DND-41 (cell line): Measurements from ENCODE around the gene WNK2.

Experiments used
- ATAC-seq: fragments of 200-7000 bp; cut with Tn5 transposase; 3 replicates; pipeline ENCODE4 v1.9.1; 2021; ENCODE audit warnings: low read depth; ENCODE audit not compliant: insufficient read depth
- DNase-seq: peaks from one replicate; pipeline ENCODE4 v3.0.0-alpha.2; 2020
- H2AFZ ChIP-seq: 2 replicates; pipeline ENCODE4 v1.6.0; 2012; ENCODE audit warnings: low read depth, low read length
- H3K27ac ChIP-seq: 2 replicates; pipeline ENCODE4 v1.5.1; 2012; ENCODE audit warnings: low read length, inconsistent platforms
- H3K27me3 ChIP-seq: fragments of 200-600 bp; sonication (generic); 2 replicates; pipeline ENCODE4 v1.6.0; 2012; ENCODE audit warnings: low read length, mild to moderate bottlenecking, inconsistent platforms; ENCODE audit not compliant: insufficient read depth, poor library complexity
- H3K36me3 ChIP-seq: 2 replicates; pipeline ENCODE4 v1.5.1; 2012; ENCODE audit warnings: low read length, inconsistent platforms; ENCODE audit not compliant: insufficient read depth
- H3K4me1 ChIP-seq: 2 replicates; pipeline ENCODE4 v1.5.1; 2012; ENCODE audit warnings: mild to moderate bottlenecking, low read length; ENCODE audit not compliant: insufficient read depth
- H3K4me2 ChIP-seq: 2 replicates; pipeline ENCODE4 v1.6.0; 2012; ENCODE audit warnings: mild to moderate bottlenecking, moderate library complexity, low read length, inconsistent platforms; ENCODE audit not compliant: insufficient read depth
- H3K4me3 ChIP-seq, 2 experiments: fragments of 200-600 bp in 1 of 2; shearing (Covaris generic) in 1 of 2; 2 replicates each; pipeline ENCODE4 v1.5.1; 2012 to 2016; ENCODE audit warnings: inconsistent platforms in 2 of 2, low read length in 2 of 2, mild to moderate bottlenecking in 2 of 2, low read depth in 1 of 2, moderate library complexity in 1 of 2
- H3K79me2 ChIP-seq: 2 replicates; pipeline ENCODE4 v1.6.0; 2012; ENCODE audit warnings: low read length, inconsistent platforms; ENCODE audit not compliant: insufficient read depth
- H3K9ac ChIP-seq: 2 replicates; pipeline ENCODE4 v1.6.0; 2012; ENCODE audit warnings: low read depth, mild to moderate bottlenecking, inconsistent platforms, low read length, moderate library complexity
- H3K9me3 ChIP-seq: 2 replicates; pipeline ENCODE4 v1.5.1; 2012; ENCODE audit warnings: low read length, moderate library complexity, mild to moderate bottlenecking, inconsistent platforms; ENCODE audit not compliant: insufficient read depth, severe bottlenecking
- H4K20me1 ChIP-seq: 2 replicates; pipeline ENCODE4 v1.6.0; 2012; ENCODE audit warnings: low read length; ENCODE audit not compliant: insufficient read depth
- EZH2 ChIP-seq: IDR thresholded peaks from 3 replicates; pipeline ENCODE4 v1.6.1; 2012; ENCODE audit warnings: borderline replicate concordance, low read depth, mild to moderate bottlenecking, moderate library complexity, low read length, inconsistent platforms; ENCODE audit not compliant: severe bottlenecking
- TF ChIP-seq, protein P1 (sequence below): IDR thresholded peaks from 2 replicates; pipeline ENCODE4 v1.5.1; 2012; ENCODE audit warnings: borderline replicate concordance, low read length, moderate library complexity, mild to moderate bottlenecking; ENCODE audit not compliant: poor library complexity, severe bottlenecking; ENCODE audit errors: extremely low read depth

The WNK2 gene

DNA sequence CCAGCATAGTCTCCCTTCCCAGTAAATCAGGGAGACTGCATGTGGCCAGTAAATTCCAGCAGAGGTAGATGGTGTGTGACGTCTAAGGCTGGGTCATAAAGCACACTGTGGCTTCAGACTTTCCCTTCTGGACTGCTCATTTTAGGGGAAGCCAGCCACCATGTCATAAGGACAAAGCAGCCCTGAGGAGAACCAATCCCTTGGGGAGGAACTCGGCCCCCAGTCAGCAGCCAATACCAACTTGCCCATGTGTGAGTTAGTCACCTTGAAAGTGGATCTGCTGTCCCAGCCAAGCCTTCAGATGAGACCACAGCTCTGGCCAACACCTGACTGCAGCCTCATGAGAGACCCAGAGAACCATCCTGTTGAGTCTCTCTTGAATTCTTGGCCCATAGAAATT lies 35.2 kb upstream of the WNK2 start:
- Histone ChIP-seq H3K4me3 (no peak overlapping the region), H3K79me2 (no peaks in the 10 kb centered on the region), H3K4me1 (peaks cover 13% of the 10 kb centered on the region), H3K27ac (no peak overlapping the region), H3K36me3 (no peaks in the 10 kb centered on the region), H3K4me2 (no peak overlapping the region), H4K20me1 (no peaks in the 10 kb centered on the region), H3K9me3 (no peaks in the 10 kb centered on the region), H2AFZ (no peak overlapping the region), H3K9ac (no peak overlapping the region), H3K27me3 (no peaks in the 10 kb centered on the region)
- DNase-seq (no peak), ATAC-seq (no peak)
- TF ChIP-seq, protein P1, sequence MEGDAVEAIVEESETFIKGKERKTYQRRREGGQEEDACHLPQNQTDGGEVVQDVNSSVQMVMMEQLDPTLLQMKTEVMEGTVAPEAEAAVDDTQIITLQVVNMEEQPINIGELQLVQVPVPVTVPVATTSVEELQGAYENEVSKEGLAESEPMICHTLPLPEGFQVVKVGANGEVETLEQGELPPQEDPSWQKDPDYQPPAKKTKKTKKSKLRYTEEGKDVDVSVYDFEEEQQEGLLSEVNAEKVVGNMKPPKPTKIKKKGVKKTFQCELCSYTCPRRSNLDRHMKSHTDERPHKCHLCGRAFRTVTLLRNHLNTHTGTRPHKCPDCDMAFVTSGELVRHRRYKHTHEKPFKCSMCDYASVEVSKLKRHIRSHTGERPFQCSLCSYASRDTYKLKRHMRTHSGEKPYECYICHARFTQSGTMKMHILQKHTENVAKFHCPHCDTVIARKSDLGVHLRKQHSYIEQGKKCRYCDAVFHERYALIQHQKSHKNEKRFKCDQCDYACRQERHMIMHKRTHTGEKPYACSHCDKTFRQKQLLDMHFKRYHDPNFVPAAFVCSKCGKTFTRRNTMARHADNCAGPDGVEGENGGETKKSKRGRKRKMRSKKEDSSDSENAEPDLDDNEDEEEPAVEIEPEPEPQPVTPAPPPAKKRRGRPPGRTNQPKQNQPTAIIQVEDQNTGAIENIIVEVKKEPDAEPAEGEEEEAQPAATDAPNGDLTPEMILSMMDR: no peak
- no peak for TF ChIP-seq EZH2

- Histone ChIP-seq H3K4me1 (peaks cover 7% of the 10 kb centered on the region), H3K4me2 (no peak overlapping the region), H3K36me3 (no peaks in the 10 kb centered on the region), H3K9me3 (no peaks in the 10 kb centered on the region), H3K4me3 (no peak overlapping the region), H4K20me1 (no peaks in the 10 kb centered on the region), H2AFZ (no peak overlapping the region), H3K79me2 (no peaks in the 10 kb centered on the region), H3K9ac (no peak overlapping the region), H3K27me3 (no peaks in the 10 kb centered on the region), H3K27ac (no peak overlapping the region)
- ATAC-seq (no peak), DNase-seq (no peak)
- TF ChIP-seq EZH2: no peak
- TF ChIP-seq, protein P1: no peak
Observed at GRCh38 chr9:93149361-93149760, 34.6 kb upstream of the WNK2 start.

GRCh38 chr9:93151097-93151784 lies 32.7 kb upstream of the WNK2 start:
- no peak for DNase-seq
- TF ChIP-seq EZH2: no peak
- TF ChIP-seq, protein P1: no peak
- Histone ChIP-seq H2AFZ (no peak overlapping the region), H4K20me1 (no peaks in the 10 kb centered on the region), H3K9me3 (no peaks in the 10 kb centered on the region), H3K27me3 (no peaks in the 10 kb centered on the region), H3K4me3 (no peak overlapping the region), H3K9ac (no peak overlapping the region), H3K4me2 (no peak overlapping the region), H3K36me3 (no peaks in the 10 kb centered on the region), H3K27ac (no peak overlapping the region), H3K4me1 (no peaks in the 10 kb centered on the region), H3K79me2 (no peaks in the 10 kb centered on the region)
- no peak for ATAC-seq
